Left ventricle myocardium inferior (tissue), 1 donor: ENCODE results near the gene ZNF627. TPM values are rescaled to one million over a fixed set of nuclear protein-coding genes. Genes with fewer than 3 reads are reported as not detected.
A peak's percentile ranks its signal among the peaks of the same experiment; 100 is the strongest.
"Not testable (repeated sequence)": the region's sequence is repeated elsewhere in the genome, so short reads cannot be mapped to it uniquely, and the experiment has no call there.

Experiments
- DNase-seq: peaks from one replicate; pipeline ENCODE4 v3.0.0-alpha.2; 2020
- H3K27ac ChIP-seq: fragments of 200-600 bp; replicated peaks from 2 replicates; pipeline ENCODE4 v1.8.0; 2021
- H3K27me3 ChIP-seq: fragments of 200-600 bp; 2 replicates; pipeline ENCODE4 v1.8.0; 2021; ENCODE audit warnings: low read depth
- H3K36me3 ChIP-seq: fragments of 200-600 bp; 2 replicates; pipeline ENCODE4 v1.8.0; 2021
- H3K4me1 ChIP-seq: fragments of 200-600 bp; 2 replicates; pipeline ENCODE4 v1.8.0; 2021
- H3K4me3 ChIP-seq: fragments of 200-600 bp; 2 replicates; pipeline ENCODE4 v1.8.0; 2021; ENCODE audit warnings: mild to moderate bottlenecking, moderate library complexity
- H3K9me3 ChIP-seq: fragments of 200-600 bp; replicated peaks from 2 replicates; pipeline ENCODE4 v1.8.0; 2021
- CTCF ChIP-seq: fragments of 200-600 bp; IDR thresholded peaks from 2 replicates; pipeline ENCODE4 v1.8.0; 2021; ENCODE audit warnings: antibody characterized with exemption, mild to moderate bottlenecking, borderline replicate concordance
- intact Hi-C: fragments of 100-400 bp; cut with micrococcal nuclease; formaldehyde crosslinking; loops from one replicate; pipeline ENCODE4 v1.11.0; 2022
- total RNA-seq: library from RNA; stranded (reverse); fragmentation: NEBNext Ultra II Directional; extraction: Animal tissue kit (Norgen Biotek cat#: 25700); gene quantifications from one replicate; pipeline ENCODE4 v1.2.1, GENCODE V29; 2021
- donor health status: DM: no; HTN: yes; CAD: no; lungs with severe emphysema.

The ZNF627 gene
- total RNA-seq, 1 donor from 2014 or later, result 5.5 TPM

- H3K27ac ChIP-seq, result no peak overlapping the region
- H3K36me3 ChIP-seq, result no peaks in the 10 kb centered on the region
- H3K9me3 ChIP-seq, result no peaks in the 10 kb centered on the region
- TF ChIP-seq CTCF, result no peak
- H3K27me3 ChIP-seq, result no peaks in the 10 kb centered on the region
- H3K4me3 ChIP-seq, result no peak overlapping the region
- no peak for DNase-seq
- peaks cover 27% of the 10 kb centered on the region for H3K4me1 ChIP-seq
- intact Hi-C loops, result no loop called here
Measured at GRCh38 chr19:11596156-11596555, 1.1 kb upstream of the ZNF627 start.

- intact Hi-C loops, result no loop called here
- Histone ChIP-seq H3K4me3 (peak overlapping the region; percentile 92), H3K4me1 (peaks cover 33% of the 10 kb centered on the region), H3K36me3 (no peaks in the 10 kb centered on the region), H3K9me3 (no peaks in the 10 kb centered on the region), H3K27ac (peak overlapping the region; percentile 94), H3K27me3 (no peaks in the 10 kb centered on the region)
- no peak for DNase-seq
- no peak for TF ChIP-seq CTCF
Measured at GRCh38 chr19:11598103-11598483, 810 bp downstream of the ZNF627 start.

- H3K27me3 ChIP-seq, result no peaks in the 10 kb centered on the region
- H3K36me3 ChIP-seq, result peaks cover 1% of the 10 kb centered on the region
- no peak for DNase-seq
- H3K9me3 ChIP-seq, result no peaks in the 10 kb centered on the region
- H3K4me3 ChIP-seq, result peak overlapping the region; percentile 92
- H3K27ac ChIP-seq, result no peak overlapping the region
- intact Hi-C loops, result no loop called here
- peaks cover 33% of the 10 kb centered on the region for H3K4me1 ChIP-seq
- TF ChIP-seq CTCF, result no peak
Measured at GRCh38 chr19:11598746-11599145, 1.5 kb downstream of the ZNF627 start.

GRCh38 chr19:11599704-11600103 lies 2.4 kb downstream of the ZNF627 start:
- intact Hi-C loops, H3K4me3 ChIP-seq, DNase-seq, H3K27ac ChIP-seq, H3K9me3 ChIP-seq, H3K27me3 ChIP-seq: not testable (repeated sequence)
- Histone ChIP-seq H3K36me3 (peaks cover 10% of the 10 kb centered on the region), H3K4me1 (peaks cover 33% of the 10 kb centered on the region)

- H3K4me3 ChIP-seq, result no peak overlapping the region
- TF ChIP-seq CTCF, result no peak
- H3K36me3 ChIP-seq, result peaks cover 26% of the 10 kb centered on the region
- no peaks in the 10 kb centered on the region for H3K27me3 ChIP-seq
- intact Hi-C loops, result no loop called here
- peaks cover 13% of the 10 kb centered on the region for H3K4me1 ChIP-seq
- H3K9me3 ChIP-seq, result no peaks in the 10 kb centered on the region
- DNase-seq, result no peak
- H3K27ac ChIP-seq, result no peak overlapping the region
Measured at GRCh38 chr19:11606484-11606883, 9.2 kb downstream of the ZNF627 start.

GRCh38 chr19:11611730-11612129 lies 14.4 kb downstream of the ZNF627 start:
- no peak for TF ChIP-seq CTCF
- Histone ChIP-seq H3K4me1 (peaks cover 9% of the 10 kb centered on the region), H3K36me3 (peaks cover 40% of the 10 kb centered on the region), H3K9me3 (peaks cover 9% of the 10 kb centered on the region), H3K27me3 (no peaks in the 10 kb centered on the region), H3K27ac (no peak overlapping the region), H3K4me3 (no peak overlapping the region)
- intact Hi-C loops, result no loop called here
- DNase-seq, result no peak
